Stomach (tissue), 9 donors: ENCODE measurements around the gene ABR. TPM values are rescaled to one million over a fixed set of nuclear protein-coding genes. Genes with fewer than 3 reads are reported as not detected.

Experiments
- DNase-seq, 2 donors: peaks; one replicate each; pipeline versions ENCODE4 v3.0.0 to v3.0.0-alpha.2; 2013 to 2019
- H3K27ac ChIP-seq, 5 donors: fragments of 200-600 bp in 4 of 5; sonication (generic) in 4 of 5; one replicate each; pipeline ENCODE4 v1.5.1; 2013 to 2019; ENCODE audit warnings: mild to moderate bottlenecking in 1 of 5, moderate library complexity in 1 of 5
- H3K27me3 ChIP-seq, 3 donors: fragments of 200-600 bp; sonication (generic); one replicate each; pipeline ENCODE4 v1.5.1; 2017 to 2019; ENCODE audit warnings: mixed run types in 1 of 3
- H3K36me3 ChIP-seq, 4 donors: fragments of 200-600 bp; sonication (generic); 1 replicate in 3 of 4; 2 replicates in 1 of 4; pipeline ENCODE4 v1.5.1; 2016 to 2019
- H3K4me1 ChIP-seq, 4 donors: fragments of 200-600 bp; sonication (generic); one replicate each; pipeline ENCODE4 v1.5.1; 2016 to 2019
- H3K4me3 ChIP-seq, 4 donors: fragments of 200-600 bp; sonication (generic) in 3 of 4; one replicate each; pipeline ENCODE4 v1.5.1; 2016 to 2019; ENCODE audit warnings: mild to moderate bottlenecking in 1 of 4
- H3K9me3 ChIP-seq, 4 donors: fragments of 200-600 bp; sonication (generic); one replicate each; pipeline ENCODE4 v1.5.1; 2016 to 2019
- EP300 ChIP-seq: sonication (generic); formaldehyde crosslinking; IDR thresholded peaks from one replicate; pipeline ENCODE4 v1.6.1; 2017; ENCODE audit warnings: antibody characterized with exemption
- POLR2A ChIP-seq, 4 donors: fragments of 450-650 bp; IDR thresholded peaks; one replicate each; pipeline ENCODE4 v1.6.1; 2016; ENCODE audit warnings: antibody characterized with exemption in 4 of 4, control low read depth in 2 of 4, mild to moderate bottlenecking in 1 of 4, moderate library complexity in 1 of 4
- POLR2AphosphoS5 ChIP-seq, 3 donors: sonication (generic); formaldehyde crosslinking; IDR thresholded peaks; one replicate each; pipeline ENCODE4 v1.6.1; 2016; ENCODE audit warnings: antibody characterized with exemption in 3 of 3
- WGBS, 5 donors: extraction: QIAGEN DNeasy Blood & Tissue Kit in 3 of 5; methylation state at CpG; one replicate each; pipeline versions ENCODE4 v1.1.5 to v1.1.7; 2013 to 2018; 5-methylcytosine and 5-hydroxymethylcytosine counted together
- intact Hi-C: fragments of 100-400 bp; cut with DNase I; formaldehyde crosslinking; loops from one replicate; pipeline ENCODE4 v1.15.1; 2023; ENCODE audit warnings: low total_unique reads
- polyA plus RNA-seq, 3 donors: library from polyadenylated mRNA; stranded (reverse); fragments of 200-250 nt; gene quantifications; one replicate each; pipeline ENCODE4 v1.2.3, GENCODE V29; 2013
- total RNA-seq, 5 donors: library from RNA; depleted of rRNA; stranded (reverse); fragments of >200 nt; gene quantifications; one replicate each; pipeline versions ENCODE4 v1.1.0 to v1.2.3, GENCODE V29; 2014 to 2016
- TF ChIP-seq, protein P1 (sequence below), 7 experiments: fragments of 450-650 bp in 4 of 7; fragments of 200-600 bp in 3 of 7; sonication (generic) in 3 of 7; IDR thresholded peaks; one replicate each; pipeline ENCODE4 v1.5.1; 2016 to 2019; ENCODE audit warnings: antibody characterized with exemption in 7 of 7, control low read depth in 2 of 7, mild to moderate bottlenecking in 1 of 7
- donor health status: healthy with polysubstance abuse.
- donor health status: Bipolar disorder and iron deficiency.
- donor health status: healthy.

The ABR gene
- total and polyA plus RNA-seq, 8 donors = 28.3 to 1,523 (median 73.4) TPM

DNA sequence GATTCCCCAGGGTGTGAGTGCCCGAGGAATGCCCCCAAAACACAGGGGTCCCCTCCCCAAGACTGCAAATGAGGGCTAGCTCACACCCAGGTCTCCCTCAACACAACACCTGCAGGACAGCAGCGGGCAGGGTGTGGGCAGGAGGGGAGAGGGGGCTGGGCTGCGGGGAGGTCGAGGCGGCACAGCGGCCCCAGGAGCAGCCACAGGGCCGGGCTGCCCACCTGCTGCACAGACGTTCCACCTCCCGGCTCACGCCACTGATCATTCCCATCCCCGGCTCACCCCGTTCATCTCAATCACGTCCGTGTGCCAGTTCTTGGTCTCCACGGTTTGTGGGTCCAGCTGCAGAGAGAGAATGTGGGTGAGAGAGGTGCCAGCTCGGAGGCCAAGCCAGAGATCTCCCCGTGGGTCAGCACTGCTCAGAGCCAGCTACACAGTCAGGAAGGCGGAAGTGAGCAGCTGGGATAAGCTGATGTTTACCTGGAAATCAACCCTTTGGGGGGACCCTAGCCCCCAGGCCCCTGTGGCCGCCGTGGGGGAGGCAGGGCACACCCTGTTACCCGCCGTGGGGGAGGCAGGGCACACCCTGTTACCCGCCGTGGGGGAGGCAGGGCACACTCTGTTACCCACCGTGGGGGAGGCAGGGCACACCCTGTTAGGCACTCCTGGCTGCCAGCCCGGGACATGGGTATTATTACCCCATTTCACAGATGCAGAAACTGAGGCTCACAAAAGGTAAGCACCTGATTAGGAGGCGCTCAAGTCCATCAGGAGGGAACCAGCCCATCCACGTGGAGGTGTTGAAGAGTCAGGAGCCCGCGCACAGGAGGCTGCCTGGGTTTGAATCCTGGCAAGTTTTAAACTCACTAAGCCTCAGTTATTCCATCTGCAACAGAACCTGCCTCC lies 166.7 kb downstream of the ABR start:
- TF ChIP-seq, protein P1, sequence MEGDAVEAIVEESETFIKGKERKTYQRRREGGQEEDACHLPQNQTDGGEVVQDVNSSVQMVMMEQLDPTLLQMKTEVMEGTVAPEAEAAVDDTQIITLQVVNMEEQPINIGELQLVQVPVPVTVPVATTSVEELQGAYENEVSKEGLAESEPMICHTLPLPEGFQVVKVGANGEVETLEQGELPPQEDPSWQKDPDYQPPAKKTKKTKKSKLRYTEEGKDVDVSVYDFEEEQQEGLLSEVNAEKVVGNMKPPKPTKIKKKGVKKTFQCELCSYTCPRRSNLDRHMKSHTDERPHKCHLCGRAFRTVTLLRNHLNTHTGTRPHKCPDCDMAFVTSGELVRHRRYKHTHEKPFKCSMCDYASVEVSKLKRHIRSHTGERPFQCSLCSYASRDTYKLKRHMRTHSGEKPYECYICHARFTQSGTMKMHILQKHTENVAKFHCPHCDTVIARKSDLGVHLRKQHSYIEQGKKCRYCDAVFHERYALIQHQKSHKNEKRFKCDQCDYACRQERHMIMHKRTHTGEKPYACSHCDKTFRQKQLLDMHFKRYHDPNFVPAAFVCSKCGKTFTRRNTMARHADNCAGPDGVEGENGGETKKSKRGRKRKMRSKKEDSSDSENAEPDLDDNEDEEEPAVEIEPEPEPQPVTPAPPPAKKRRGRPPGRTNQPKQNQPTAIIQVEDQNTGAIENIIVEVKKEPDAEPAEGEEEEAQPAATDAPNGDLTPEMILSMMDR (IDR thresholded peaks at IDR 0.05) = no peak
- TF ChIP-seq EP300 (no peak), POLR2A (IDR thresholded peaks at IDR 0.05) (no peak), POLR2AphosphoS5 (IDR thresholded peaks at IDR 0.05) (no peak)
- WGBS, 5 donors = 78 to 85% (median 82%) methylated on average over 20 to 30 of the region's 30 CpGs
- no peak overlapping the region for H3K4me3 ChIP-seq
- H3K9me3 ChIP-seq = no peaks in the 10 kb centered on the region
- no peak for DNase-seq
- peaks cover 0 to 19% (median 8%) of the 10 kb centered on the region in 4 donors for H3K4me1 ChIP-seq
- peaks cover 35 to 69% (median 60%) of the 10 kb centered on the region in 4 donors for H3K36me3 ChIP-seq
- H3K27ac ChIP-seq = peak overlapping the region in 1 of 5 donors; percentile 31
- H3K27me3 ChIP-seq = no peaks in the 10 kb centered on the region
- intact Hi-C loops = no loop called here

DNA sequence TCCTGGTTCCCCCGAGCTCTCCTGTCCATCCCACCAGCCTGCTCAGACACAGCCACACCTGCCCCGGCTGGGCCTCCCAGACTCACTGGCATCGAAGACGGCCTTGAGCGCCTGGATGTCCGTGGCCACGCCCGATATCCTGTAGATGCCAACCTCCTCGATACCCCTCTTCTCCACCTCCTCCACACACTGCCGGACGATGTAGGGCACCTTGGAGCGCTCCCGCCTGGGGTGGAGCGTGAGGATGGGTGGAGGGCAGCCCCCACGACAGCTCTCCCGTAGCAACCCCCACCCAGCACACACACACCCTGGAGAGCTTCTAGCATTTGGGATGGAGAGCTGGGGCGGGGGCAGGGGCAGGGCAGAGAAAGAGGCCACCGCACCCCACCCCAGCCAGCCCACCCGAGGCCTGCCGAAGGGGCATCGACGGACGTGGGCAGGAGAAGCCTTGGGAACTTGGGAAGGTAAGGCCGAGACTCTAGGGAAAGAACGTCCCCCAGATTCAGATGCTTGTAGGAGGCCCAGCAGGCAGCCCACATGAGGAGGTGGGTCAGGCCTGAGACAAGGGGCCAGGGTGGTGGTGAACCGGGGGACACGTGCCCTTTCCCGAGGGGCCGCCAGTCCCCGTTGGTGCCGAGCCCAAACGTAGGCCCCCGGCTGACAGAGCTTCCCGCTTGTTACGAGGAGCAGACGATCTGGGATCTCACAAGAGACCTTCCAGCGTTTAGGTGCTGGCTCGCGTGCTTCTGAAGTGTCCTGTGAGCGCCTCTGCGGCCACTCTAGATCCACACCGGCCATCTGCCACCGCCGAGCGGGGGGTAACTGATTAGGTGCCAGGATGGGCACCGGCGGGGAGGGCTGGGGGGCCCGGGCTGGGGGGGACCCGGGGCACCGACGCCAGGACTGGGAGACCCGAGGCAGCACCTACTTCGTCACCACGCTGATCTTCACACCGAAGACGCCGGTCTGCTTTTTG lies 167.7 kb downstream of the ABR start:
- no peaks in the 10 kb centered on the region for H3K27me3 ChIP-seq
- TF ChIP-seq, protein P1 (IDR thresholded peaks at IDR 0.05) = no peak
- no peak for TF ChIP-seq POLR2A (IDR thresholded peaks at IDR 0.05)
- TF ChIP-seq POLR2AphosphoS5 (IDR thresholded peaks at IDR 0.05) = no peak
- no peak for TF ChIP-seq EP300
- no peak for DNase-seq
- H3K9me3 ChIP-seq = no peaks in the 10 kb centered on the region
- H3K4me1 ChIP-seq = peaks cover 0 to 29% (median 17%) of the 10 kb centered on the region in 4 donors
- intact Hi-C loops = no loop called here
- peak overlapping the region in 2 of 5 donors; percentile 1 to 31 for H3K27ac ChIP-seq
- no peak overlapping the region for H3K4me3 ChIP-seq
- H3K36me3 ChIP-seq = peaks cover 41 to 79% (median 70%) of the 10 kb centered on the region in 4 donors
- 89 to 91% (median 89%) methylated on average over 39 to 57 of the region's 57 CpGs for WGBS, 5 donors

DNA sequence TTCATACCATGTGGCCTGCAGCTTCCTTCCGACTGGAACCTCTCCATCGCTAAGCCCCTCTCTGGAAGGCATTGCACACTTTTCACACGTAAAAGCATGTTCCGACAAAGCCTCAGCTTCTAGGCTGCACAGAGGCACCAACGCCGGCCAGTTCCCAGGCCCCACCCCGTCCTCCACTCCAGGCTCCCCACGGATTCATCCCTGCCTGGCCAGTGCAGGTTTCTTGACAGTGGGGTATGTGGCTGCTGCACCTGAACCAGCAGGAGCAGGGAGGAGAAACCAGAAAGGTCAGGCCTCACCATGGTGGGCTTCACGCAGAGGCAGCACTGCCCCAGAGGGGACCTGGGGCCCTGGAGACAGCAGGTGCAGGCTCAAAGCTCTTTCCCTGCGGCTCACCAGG lies 168.6 kb downstream of the ABR start:
- TF ChIP-seq POLR2A (IDR thresholded peaks at IDR 0.05) (no peak), POLR2AphosphoS5 (IDR thresholded peaks at IDR 0.05) (no peak), EP300 (no peak)
- TF ChIP-seq, protein P1 (IDR thresholded peaks at IDR 0.05) = no peak
- Histone ChIP-seq H3K9me3 (no peaks in the 10 kb centered on the region), H3K27ac (no peak overlapping the region), H3K4me3 (no peak overlapping the region), H3K4me1 (peaks cover 4 to 35% (median 24%) of the 10 kb centered on the region in 4 donors), H3K36me3 (peaks cover 41 to 79% (median 72%) of the 10 kb centered on the region in 4 donors), H3K27me3 (no peaks in the 10 kb centered on the region)
- no peak for DNase-seq
- intact Hi-C loops = no loop called here
- WGBS, 5 donors = 72 to 92% (median 84%) methylated on average over 10 of the region's 10 CpGs

DNA sequence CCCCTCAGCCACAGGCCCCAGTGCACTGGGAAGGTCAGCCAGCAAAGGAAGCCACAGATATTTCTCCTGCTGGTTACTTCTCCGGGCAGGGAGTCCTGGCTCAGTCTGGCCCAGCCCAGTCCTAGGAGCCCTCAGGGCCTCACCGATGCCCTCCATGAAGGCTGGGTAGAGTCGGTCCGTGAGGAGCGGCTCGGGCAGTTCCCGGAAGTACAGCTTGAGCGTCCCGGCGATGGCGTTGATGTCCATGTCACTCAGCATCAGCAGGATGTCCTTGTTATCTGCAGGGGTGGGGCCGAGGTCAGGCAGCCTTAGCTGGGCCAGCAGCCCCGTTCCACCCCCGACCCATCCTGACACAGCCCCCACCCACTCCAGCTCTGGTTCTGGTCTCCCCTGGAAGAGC lies 169.2 kb downstream of the ABR start:
- DNase-seq = no peak
- H3K36me3 ChIP-seq = peaks cover 41 to 84% (median 75%) of the 10 kb centered on the region in 4 donors
- intact Hi-C loops = no loop called here
- WGBS, 5 donors = 82 to 88% (median 86%) methylated on average over 6 to 14 of the region's 14 CpGs
- H3K4me1 ChIP-seq = peaks cover 10 to 41% (median 29%) of the 10 kb centered on the region in 4 donors
- H3K27ac ChIP-seq = peak overlapping the region in 1 of 5 donors; percentile 79
- H3K27me3 ChIP-seq = no peaks in the 10 kb centered on the region
- no peak for TF ChIP-seq POLR2AphosphoS5 (IDR thresholded peaks at IDR 0.05)
- no peak for TF ChIP-seq POLR2A (IDR thresholded peaks at IDR 0.05)
- TF ChIP-seq, protein P1 (IDR thresholded peaks at IDR 0.05) = no peak
- no peak for TF ChIP-seq EP300
- H3K4me3 ChIP-seq = no peak overlapping the region
- H3K9me3 ChIP-seq = no peaks in the 10 kb centered on the region
